MM.1S (cell line): ENCODE measurements around the gene NRAS.

ENCODE experiments used
- DNase-seq: peaks from one replicate; pipeline ENCODE4 v3.0.0-alpha.2; 2015
- H2AFZ ChIP-seq: fragments of 300-600 bp; sonication (generic); 2 replicates; pipeline ENCODE4 v1.6.0; 2016; ENCODE audit warnings: antibody characterized with exemption, low read length
- H3F3A ChIP-seq: fragments of 300-600 bp; sonication (generic); 2 replicates; pipeline ENCODE4 v1.6.1; 2016; ENCODE audit warnings: mild to moderate bottlenecking, antibody characterized with exemption, low read length, moderate library complexity, mixed read lengths; ENCODE audit not compliant: insufficient read depth
- H3K27ac ChIP-seq: fragments of 300-600 bp; sonication (generic); 2 replicates; pipeline ENCODE4 v1.5.1; 2016; ENCODE audit warnings: mild to moderate bottlenecking, low read length
- H3K27me3 ChIP-seq: fragments of 300-600 bp; sonication (generic); replicated peaks from 2 replicates; pipeline ENCODE4 v1.6.0; 2016; ENCODE audit warnings: low read length; ENCODE audit not compliant: insufficient read depth
- H3K36me3 ChIP-seq: fragments of 300-600 bp; sonication (generic); replicated peaks from 2 replicates; pipeline ENCODE4 v1.6.1; 2016; ENCODE audit warnings: mild to moderate bottlenecking, low read length, mixed read lengths; ENCODE audit not compliant: insufficient read depth
- H3K4me1 ChIP-seq: fragments of 300-600 bp; sonication (generic); 2 replicates; pipeline ENCODE4 v1.6.1; 2016; ENCODE audit warnings: low read length, mixed read lengths
- H3K4me2 ChIP-seq: fragments of 300-600 bp; sonication (generic); 2 replicates; pipeline ENCODE4 v1.6.0; 2016; ENCODE audit warnings: low read depth, low read length
- H3K4me3 ChIP-seq: fragments of 300-600 bp; sonication (generic); 2 replicates; pipeline ENCODE4 v1.5.1; 2016; ENCODE audit warnings: low read length, mixed read lengths
- H3K79me2 ChIP-seq: fragments of 300-600 bp; sonication (generic); 2 replicates; pipeline ENCODE4 v1.6.1; 2016; ENCODE audit warnings: mixed run types, low read length, mixed read lengths
- H3K9ac ChIP-seq: fragments of 300-600 bp; sonication (generic); 2 replicates; pipeline ENCODE4 v1.6.1; 2016; ENCODE audit warnings: low read length, mixed read lengths
- H3K9me2 ChIP-seq: fragments of 300-600 bp; sonication (generic); replicated peaks from 2 replicates; pipeline ENCODE4 v1.6.1; 2016; ENCODE audit warnings: mild to moderate bottlenecking, low read length, mixed read lengths; ENCODE audit not compliant: insufficient read depth
- H3K9me3 ChIP-seq: fragments of 300-600 bp; sonication (generic); replicated peaks from 2 replicates; pipeline ENCODE4 v1.6.1; 2016; ENCODE audit warnings: mild to moderate bottlenecking, low read length, mixed read lengths; ENCODE audit not compliant: insufficient read depth
- H4K20me1 ChIP-seq: fragments of 300-600 bp; sonication (generic); 2 replicates; pipeline ENCODE4 v1.6.1; 2016; ENCODE audit warnings: mild to moderate bottlenecking, low read length, moderate library complexity, mixed read lengths; ENCODE audit not compliant: insufficient read depth
- CTCF ChIP-seq: fragments of 300-600 bp; sonication (generic); IDR thresholded peaks from 2 replicates; pipeline ENCODE4 v1.5.1; 2016; ENCODE audit warnings: antibody characterized with exemption, low read length, mixed read lengths
- EZH2 ChIP-seq: fragments of 300-600 bp; sonication (generic); optimal IDR thresholded peaks from 2 replicates; pipeline ENCODE3; 2017; ENCODE audit warnings: low read depth, mild to moderate bottlenecking, antibody characterized with exemption, low read length, mixed read lengths
- EZH2phosphoT487 ChIP-seq: fragments of 300-600 bp; sonication (generic); IDR thresholded peaks from 2 replicates; pipeline ENCODE4 v1.6.1; 2018; ENCODE audit warnings: antibody characterized with exemption, low read length

The NRAS gene

GRCh38 chr1:114741963-114742746 is 25.6 kb upstream of the NRAS start:
- Histone ChIP-seq H3K9me3 (no peaks in the 10 kb centered on the region), H3K36me3 (no peaks in the 10 kb centered on the region; the same call in 1 of the 2 replicates), H3K27ac (no peak overlapping the region), H2AFZ (no peak overlapping the region), H3K4me1 (no peaks in the 10 kb centered on the region), H3K9me2 (no peaks in the 10 kb centered on the region), H3K79me2 (peaks cover 84% of the 10 kb centered on the region), H3K4me2 (no peak overlapping the region), H3K4me3 (no peak overlapping the region), H3K9ac (no peak overlapping the region), H3K27me3 (no peaks in the 10 kb centered on the region), H4K20me1 (no peaks in the 10 kb centered on the region), H3F3A (no peaks in the 10 kb centered on the region)
- DNase-seq, result no peak
- no peak for TF ChIP-seq EZH2phosphoT487
- no peak for TF ChIP-seq CTCF
- no peak for TF ChIP-seq EZH2

- Histone ChIP-seq H2AFZ (no peak overlapping the region), H3K9me2 (no peaks in the 10 kb centered on the region), H3K36me3 (no peaks in the 10 kb centered on the region; the same call in 1 of the 2 replicates), H3K9ac (no peak overlapping the region), H4K20me1 (no peaks in the 10 kb centered on the region), H3F3A (no peaks in the 10 kb centered on the region), H3K79me2 (peaks cover 75% of the 10 kb centered on the region), H3K4me3 (no peak overlapping the region), H3K27me3 (no peaks in the 10 kb centered on the region), H3K4me1 (no peaks in the 10 kb centered on the region), H3K27ac (no peak overlapping the region), H3K9me3 (no peaks in the 10 kb centered on the region), H3K4me2 (no peak overlapping the region)
- TF ChIP-seq EZH2phosphoT487 (no peak), EZH2 (no peak), CTCF (no peak)
- no peak for DNase-seq
Measured at GRCh38 chr1:114740331-114740730, 23.8 kb upstream of the NRAS start.

- no peak overlapping the region for H3K9ac ChIP-seq
- H3K27me3 ChIP-seq, result no peaks in the 10 kb centered on the region
- H4K20me1 ChIP-seq, result no peaks in the 10 kb centered on the region
- no peak for TF ChIP-seq CTCF
- TF ChIP-seq EZH2, result no peak
- TF ChIP-seq EZH2phosphoT487, result no peak
- no peak for DNase-seq
- no peaks in the 10 kb centered on the region for H3K9me2 ChIP-seq
- H2AFZ ChIP-seq, result no peak overlapping the region
- no peak overlapping the region for H3K27ac ChIP-seq
- H3F3A ChIP-seq, result no peaks in the 10 kb centered on the region
- H3K4me2 ChIP-seq, result no peak overlapping the region
- no peaks in the 10 kb centered on the region for H3K4me1 ChIP-seq
- peaks cover 49% of the 10 kb centered on the region for H3K79me2 ChIP-seq
- H3K9me3 ChIP-seq, result no peaks in the 10 kb centered on the region
- H3K36me3 ChIP-seq, result no peaks in the 10 kb centered on the region; the same call in 1 of the 2 replicates
- H3K4me3 ChIP-seq, result no peak overlapping the region
Measured at GRCh38 chr1:114737314-114737849, 20.8 kb upstream of the NRAS start.
